G401.6 (cell line): ENCODE data around the gene EXD3.
"Not testable (repeated sequence)": the region's sequence is repeated elsewhere in the genome, so short reads cannot be mapped to it uniquely, and the experiment has no call there.

Source experiments
- FAIRE-seq: peaks from 2 replicates; lab custom pipeline; 2012; peaks lifted over from hg19 to GRCh38; lab: Jason Lieb, UNC

EXD3 gene

DNA sequence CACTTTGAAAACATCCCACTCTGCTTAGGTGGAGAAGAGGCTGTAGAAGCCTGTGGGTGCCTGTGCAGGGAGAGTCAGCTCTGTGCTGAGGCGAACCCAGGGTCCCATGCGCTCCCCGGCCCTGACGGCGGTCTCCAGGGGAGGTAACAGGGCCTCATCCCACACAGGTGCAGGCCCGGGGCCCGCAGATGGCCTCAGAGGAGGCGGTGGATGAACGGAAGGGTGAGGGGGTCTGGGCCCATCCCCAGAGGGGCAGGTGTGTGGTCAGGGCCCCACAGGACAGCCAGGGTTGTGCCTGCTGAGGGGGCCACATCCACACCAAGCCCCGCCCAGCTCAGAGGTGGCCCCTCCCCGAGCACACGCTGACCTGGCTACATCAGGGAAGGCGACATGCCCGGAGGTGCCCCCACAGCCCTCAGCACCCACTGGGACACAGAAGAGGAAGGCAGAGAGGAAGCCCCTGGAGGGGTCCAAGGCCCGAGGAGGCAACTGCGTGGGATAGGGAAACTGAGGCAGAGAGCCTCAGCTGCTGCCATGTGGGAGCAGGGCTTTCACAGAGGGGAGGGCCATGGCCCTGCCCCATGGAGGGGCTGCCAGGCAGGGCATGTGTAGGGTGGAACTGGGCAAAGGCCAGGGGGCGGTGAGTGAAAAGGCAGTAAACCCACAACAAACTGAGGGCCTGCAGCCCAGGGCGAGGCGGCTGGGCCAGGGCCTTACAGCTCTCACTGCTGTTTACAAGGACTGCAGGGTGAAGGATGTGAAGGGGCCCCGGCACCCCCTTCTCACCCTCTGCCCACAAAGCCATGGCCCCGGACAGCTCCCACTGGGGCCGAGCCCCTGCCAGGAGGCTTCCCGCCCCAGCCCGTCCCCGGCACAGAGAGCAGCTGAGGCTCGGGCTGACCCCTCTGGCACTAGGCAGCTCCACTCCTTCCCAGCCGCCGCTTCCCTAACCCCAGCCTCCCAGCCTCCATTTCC is 29.5 kb downstream of the EXD3 start:
- FAIRE-seq, result no peak

DNA sequence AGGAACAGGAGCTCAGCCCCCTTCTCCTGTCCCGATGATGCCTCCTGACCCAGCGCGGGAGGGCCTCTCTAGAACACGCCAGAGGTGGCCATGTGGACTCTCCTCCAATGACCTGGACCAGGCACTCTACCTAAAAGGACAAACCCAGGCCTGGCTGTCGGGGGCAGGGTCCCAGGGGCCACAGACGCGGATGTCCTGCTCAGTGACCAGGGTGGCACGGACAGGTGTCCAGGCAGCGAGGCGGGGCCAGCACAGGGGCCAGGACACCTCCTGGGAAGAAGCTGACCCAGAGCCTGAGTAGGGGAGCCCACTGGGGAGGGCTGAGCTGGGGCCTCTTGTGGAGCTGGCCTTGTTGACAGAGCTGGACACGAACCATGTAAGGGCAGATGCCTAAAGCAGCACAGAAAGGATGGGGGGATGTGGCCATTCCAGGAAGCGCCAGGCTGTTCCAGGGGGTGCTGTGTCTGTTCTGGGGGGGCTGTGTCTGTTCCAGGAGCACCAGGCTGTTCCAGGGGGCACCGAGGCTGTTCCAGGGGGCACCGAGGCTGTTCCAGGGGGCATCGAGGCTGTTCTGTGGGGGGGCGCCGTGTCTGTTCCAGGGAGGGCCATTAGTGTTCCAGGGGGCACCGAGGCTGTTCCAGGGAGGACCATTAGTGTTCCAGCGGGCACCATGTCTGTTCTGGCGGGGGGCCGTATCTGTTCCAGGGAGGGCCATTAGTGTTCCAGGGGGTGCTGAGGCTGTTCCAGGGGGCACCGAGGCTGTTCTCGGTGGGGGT is 30.5 kb downstream of the EXD3 start:
- no peak for FAIRE-seq

GRCh38 chr9:137391411-137391754 is 31.6 kb downstream of the EXD3 start:
- FAIRE-seq, result no peak

- no peak for FAIRE-seq
These were observed 32.2 kb downstream of the EXD3 start for GRCh38 chr9:137390553-137391410.

- no peak for FAIRE-seq
These were observed 33.6 kb downstream of the EXD3 start for GRCh38 chr9:137389428-137389746.

- no peak for FAIRE-seq
These were observed 34.2 kb downstream of the EXD3 start for GRCh38 chr9:137388589-137389427.

DNA sequence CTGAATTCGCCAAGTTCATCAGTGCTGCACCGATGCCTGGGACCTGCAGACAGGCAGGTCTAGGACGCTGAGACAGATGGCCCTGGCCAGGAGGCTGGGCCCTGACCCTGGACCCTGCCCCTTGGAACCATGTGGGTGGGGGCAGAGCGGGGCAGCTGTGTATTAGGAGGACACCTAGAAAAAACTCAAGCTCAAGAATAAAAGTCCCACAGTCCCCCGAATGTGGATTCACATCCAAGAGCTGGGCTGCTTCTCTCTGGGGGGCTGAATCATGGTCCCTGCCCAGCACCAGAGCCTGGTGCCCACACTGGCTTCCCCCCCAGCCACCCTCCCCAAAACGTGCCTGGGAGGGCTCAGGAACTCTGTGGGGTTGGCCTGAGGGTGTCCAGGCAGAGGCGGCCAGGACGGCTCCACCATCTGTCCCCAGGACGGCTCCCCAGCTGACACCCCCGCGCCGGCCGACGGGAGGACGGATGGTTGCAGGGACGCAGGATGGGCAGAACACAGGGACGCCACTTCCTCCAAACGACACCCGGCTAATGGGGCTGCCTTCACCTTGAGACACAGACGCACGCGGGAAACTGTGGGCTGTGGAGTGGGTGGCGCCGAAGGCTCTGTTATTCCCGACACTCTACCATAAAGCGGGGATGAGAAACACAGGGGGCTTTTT is 34.9 kb downstream of the EXD3 start:
- FAIRE-seq, result no peak

DNA sequence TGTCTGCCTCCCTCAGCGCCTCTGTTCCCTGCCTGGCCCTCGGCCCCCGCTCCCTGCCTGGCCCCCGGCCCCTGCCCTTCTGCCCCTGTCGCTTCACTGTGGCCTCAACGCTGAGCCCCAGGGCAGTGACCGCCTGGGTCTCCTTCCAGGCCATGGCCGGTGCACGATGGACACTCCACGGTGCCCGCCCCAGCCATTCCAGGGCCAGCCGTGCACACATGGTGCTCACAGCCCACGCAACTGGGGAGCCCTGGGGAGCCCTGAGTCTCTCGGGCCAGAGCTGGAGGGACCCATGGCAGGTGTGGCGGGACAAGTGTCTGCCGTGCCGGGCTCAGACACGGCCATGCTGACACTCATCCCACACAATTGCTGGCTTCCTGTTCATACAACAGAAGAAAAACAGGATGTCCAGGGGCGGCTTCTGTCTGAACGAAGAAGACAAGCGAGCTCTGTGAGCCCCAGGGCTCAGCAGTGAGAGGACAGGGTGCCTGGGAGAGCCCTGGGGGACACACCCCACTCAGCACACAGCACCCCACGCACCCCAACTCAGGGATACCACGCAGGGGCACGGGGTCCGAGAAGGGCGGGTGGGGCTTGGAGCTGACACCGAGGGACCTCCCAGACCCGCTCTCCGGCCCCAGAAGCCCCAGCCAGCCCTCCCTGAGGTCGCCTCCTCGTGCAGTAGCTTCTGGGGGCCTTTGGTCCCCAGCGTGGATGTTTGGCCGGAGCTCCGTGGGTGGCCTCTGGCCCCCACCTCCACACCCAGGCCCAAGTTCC is 35.7 kb downstream of the EXD3 start:
- no peak for FAIRE-seq

GRCh38 chr9:137386507-137387113 is 36.4 kb downstream of the EXD3 start:
- not testable (repeated sequence) for FAIRE-seq

- no peak for FAIRE-seq
These were observed 37.8 kb downstream of the EXD3 start for GRCh38 chr9:137385061-137385655.

- no peak for FAIRE-seq
These were observed 38.9 kb downstream of the EXD3 start for GRCh38 chr9:137383784-137384756.

DNA sequence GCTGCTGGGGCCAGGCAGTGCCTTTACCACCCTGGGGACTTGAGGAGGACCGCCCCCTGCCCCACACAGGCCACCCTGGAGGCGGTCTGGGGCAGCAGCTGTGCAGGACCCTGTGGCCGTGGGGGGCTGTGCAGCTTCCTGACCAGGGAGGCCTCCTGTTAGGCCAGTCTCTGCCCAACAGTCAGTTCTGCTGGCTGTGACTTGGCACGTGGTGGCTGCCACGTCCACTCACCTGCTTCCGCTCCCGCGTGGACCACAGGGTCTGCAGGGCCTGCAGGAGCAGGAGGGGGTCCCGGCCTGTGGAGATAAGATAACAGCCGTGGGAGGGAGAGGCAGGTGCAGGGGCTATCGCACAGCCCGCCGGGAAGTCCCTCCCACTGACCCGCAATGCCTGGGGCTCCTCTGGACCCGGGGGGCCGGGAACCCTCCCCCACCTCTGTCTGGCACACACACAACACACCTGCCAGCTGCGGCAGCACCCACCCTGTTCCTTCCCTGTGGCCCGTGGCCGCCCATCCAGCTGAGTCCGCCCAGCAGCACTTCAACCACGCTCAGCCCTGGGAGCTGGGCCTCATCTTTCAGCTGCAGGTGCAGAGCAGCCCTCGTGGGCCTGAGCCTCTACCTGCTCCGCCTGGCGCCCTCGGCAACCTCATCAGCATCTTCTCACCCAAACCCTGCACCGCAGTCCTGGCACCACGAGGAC is 39.7 kb downstream of the EXD3 start:
- no peak for FAIRE-seq

DNA sequence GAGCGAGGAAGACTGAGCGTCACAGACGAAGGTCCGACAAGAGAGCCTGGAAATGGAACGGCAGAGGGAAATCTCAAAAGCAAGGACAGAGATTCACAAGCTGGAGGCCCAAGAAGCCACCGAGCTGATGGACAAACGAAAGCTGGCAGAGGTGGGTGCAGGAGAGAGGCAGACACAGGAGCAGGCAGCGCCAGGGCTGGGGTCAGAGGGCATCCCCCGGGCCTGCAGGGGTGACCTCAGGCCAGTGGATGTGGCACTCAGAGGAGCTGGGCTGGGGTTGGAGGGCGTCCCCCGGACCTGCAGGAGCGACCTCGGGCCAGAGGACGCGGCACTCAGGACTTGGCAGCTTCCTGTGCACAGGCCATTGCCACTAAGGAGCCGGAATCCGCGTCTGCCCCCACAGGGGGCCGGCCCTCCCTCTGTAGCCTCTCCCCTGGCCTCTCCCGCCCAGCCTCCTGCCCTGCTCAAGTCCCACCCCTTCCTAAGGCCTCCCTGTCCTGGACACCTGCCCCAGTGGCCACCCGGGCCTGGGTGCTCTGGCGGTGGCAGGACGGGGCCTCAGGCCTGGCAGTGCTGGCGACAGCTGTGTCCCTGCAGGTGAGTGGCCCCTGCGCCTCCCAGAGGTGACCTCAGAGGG is 40.4 kb downstream of the EXD3 start:
- no peak for FAIRE-seq

DNA sequence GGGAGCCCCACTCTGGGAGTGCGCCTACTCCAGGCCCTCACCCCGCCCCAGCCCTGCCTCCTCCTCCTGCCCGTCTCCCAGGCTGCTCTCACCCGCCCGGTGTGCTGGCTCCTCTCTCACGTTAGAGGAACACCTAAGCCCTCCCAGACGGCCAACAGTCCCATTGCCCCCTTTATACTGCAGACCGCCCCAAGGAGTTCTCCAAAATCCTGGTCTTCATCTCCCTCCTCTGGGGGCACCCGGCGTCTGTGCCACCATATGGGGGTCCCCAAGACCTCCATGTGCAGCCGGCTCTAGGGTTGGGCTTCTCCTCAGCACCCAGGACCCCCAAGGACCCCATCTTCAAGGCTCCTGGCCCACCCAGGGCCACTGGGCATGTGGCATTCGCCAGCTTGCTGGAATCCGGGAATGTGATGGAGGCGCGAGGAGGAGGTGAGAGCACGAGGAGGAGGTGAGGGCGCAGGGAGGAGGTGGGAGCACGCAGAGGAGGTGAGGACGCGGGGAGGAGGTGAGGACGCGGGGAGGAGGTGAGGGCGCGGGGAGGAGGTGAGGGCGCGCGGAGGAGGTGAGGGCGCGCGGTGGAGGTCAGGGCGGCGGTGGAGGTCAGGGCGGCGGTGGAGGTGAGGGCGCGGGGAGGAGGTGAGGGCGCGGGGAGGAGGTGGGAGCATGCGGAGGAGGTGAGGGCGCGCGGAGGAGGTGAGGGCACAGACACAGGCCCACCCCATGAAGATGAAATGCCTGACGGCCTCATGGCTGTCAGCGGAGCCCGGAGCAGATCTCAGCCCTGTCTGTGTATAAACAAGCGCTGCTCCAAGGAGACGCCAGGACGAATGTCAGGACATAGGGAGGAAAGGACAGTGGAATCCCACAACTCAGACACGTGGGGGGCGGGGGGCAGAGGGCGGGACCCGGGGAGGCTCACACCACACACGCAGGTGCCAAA is 41.2 kb downstream of the EXD3 start:
- FAIRE-seq, result no peak

- no peak for FAIRE-seq
These were observed 42.4 kb downstream of the EXD3 start for GRCh38 chr9:137380606-137381005.

DNA sequence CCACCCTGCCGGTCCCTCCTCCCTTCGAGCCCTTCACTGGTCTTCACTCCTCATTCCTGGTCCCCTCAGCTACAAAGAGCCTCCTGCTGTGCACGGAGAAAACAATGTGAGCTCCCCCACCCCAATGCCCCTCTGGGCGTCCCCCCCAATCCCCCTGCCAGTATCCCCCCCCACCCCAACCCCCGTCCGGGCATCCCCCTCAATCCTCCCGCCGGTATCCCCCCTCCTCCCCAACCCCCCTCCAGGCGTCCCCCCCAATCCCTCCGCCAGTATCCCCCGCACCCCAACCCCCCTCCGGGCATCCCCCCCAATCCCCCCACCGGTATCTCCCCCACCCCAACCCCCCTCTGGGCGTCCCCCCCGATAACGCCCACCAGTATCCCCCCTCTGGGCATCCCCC is 42.8 kb downstream of the EXD3 start:
- no peak for FAIRE-seq
